NCI-H748 (cell line): ENCODE results near the gene ABCF3.

ENCODE experiments used
- DNase-seq: peaks from one replicate; lab custom pipeline; 2025; ENCODE audit not compliant: unreplicated experiment; lab: John Stamatoyannopoulos, UW

ABCF3 gene

GRCh38 chr3:184166671-184167070, 19.3 kb upstream of the ABCF3 start:
- no peak for DNase-seq

- DNase-seq, result no peak
Measured at GRCh38 chr3:184167786-184168185, 18.2 kb upstream of the ABCF3 start.

- no peak for DNase-seq
Measured at GRCh38 chr3:184168363-184169120, 17.5 kb upstream of the ABCF3 start.

- no peak for DNase-seq
Measured at GRCh38 chr3:184169896-184170875, 15.8 kb upstream of the ABCF3 start.

- no peak for DNase-seq
Measured at GRCh38 chr3:184171562-184171961, 14.4 kb upstream of the ABCF3 start.

- DNase-seq, result no peak
Measured at GRCh38 chr3:184172681-184173373, 13.2 kb upstream of the ABCF3 start.

GRCh38 chr3:184173374-184173722, 12.7 kb upstream of the ABCF3 start:
- no peak for DNase-seq

GRCh38 chr3:184174284-184174645, 11.7 kb upstream of the ABCF3 start:
- no peak for DNase-seq

GRCh38 chr3:184174646-184175492, 11.1 kb upstream of the ABCF3 start, which contains the start of gene AP2M1:
TSS of gene AP2M1 (plus strand) at chr3:184174855. CDS start at chr3:184176994, 2,139 bp downstream.
- peak; percentile 96 for DNase-seq

GRCh38 chr3:184175506-184175905, 10.5 kb upstream of the ABCF3 start:
- peak; percentile 1 for DNase-seq

GRCh38 chr3:184175981-184176376, 10.0 kb upstream of the ABCF3 start:
- DNase-seq, result no peak

- no peak for DNase-seq
Measured at GRCh38 chr3:184176377-184177330, 9.3 kb upstream of the ABCF3 start.

- DNase-seq, result no peak
Measured at GRCh38 chr3:184177331-184177731, 8.7 kb upstream of the ABCF3 start.

GRCh38 chr3:184177767-184178306, 8.2 kb upstream of the ABCF3 start:
- DNase-seq, result no peak

GRCh38 chr3:184178521-184179138, 7.4 kb upstream of the ABCF3 start:
- DNase-seq, result no peak

- DNase-seq, result no peak
Measured at GRCh38 chr3:184180165-184180564, 5.8 kb upstream of the ABCF3 start.

GRCh38 chr3:184181596-184181995, 4.4 kb upstream of the ABCF3 start:
- no peak for DNase-seq

- DNase-seq, result no peak
Measured at GRCh38 chr3:184183679-184184078, 2.3 kb upstream of the ABCF3 start.
